Kasumi-1 (cell line): ENCODE measurements around the gene POC1A.

ENCODE experiments used
- DNase-seq, 2 experiments: peaks; one replicate each; lab custom pipeline; 2025; lab: John Stamatoyannopoulos, UW

POC1A gene

DNA sequence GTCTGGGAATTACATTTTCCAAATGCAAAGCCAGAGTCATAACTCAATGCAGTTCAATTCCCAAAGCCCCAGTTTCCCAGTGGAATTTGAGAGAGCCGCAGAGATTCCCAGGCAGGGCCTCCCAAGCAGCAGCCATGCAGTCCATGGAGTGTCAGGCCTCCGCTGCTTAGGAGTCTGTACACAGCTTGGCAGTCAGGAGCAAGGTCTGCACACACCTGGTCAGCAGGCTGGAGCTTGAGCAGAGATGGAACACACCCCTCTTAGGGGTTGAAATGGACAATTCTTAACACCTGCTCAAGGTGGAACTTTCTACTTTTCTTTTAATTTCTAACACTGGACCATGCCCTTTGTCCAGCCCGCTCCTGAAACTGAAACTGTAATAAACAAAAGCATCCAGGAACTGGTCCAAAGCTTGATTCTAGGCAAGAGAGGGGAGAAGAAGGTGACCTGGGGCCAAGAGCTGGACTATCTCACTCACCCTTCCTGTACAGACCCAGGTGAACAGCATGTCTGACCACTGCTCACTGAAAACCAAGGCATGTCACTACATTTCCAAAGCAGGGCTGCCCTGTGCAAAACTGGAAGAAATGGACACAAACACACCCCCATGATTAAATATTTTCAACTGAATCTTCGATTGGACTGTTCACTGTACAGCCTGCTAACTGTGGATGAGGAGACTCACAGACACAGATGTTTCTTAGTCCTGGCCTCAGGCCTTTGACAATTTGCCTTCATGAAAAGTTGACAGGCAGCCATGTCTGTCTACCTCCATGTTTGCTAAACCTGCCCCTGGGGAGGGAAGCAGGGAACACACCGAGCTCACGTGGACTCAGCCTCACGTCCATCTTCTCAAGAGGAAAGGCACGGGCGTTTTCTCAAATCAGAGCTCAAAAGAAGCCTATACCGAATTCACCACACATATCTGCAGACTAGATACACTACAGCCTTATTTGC, 49.3 kb downstream of the POC1A start:
- DNase-seq, result no peak

DNA sequence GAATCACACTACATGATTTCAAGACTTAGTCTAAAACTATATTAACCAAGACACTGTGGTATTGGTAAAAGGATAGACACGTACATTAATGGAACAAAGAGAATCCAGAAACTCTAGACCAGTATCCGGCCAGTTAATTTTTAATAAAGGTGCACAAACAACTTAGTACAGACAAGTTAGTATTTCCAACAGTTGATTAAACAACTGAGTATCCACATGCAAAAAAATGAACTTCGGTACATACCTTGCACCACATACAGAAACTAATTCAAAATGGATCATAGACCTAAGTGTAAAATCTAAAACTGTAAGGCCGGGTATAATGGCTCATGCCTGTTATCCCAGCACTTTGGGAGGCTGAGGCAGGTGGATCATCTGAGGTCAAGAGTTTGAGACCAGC, 51.3 kb downstream of the POC1A start:
- no peak for DNase-seq

DNA sequence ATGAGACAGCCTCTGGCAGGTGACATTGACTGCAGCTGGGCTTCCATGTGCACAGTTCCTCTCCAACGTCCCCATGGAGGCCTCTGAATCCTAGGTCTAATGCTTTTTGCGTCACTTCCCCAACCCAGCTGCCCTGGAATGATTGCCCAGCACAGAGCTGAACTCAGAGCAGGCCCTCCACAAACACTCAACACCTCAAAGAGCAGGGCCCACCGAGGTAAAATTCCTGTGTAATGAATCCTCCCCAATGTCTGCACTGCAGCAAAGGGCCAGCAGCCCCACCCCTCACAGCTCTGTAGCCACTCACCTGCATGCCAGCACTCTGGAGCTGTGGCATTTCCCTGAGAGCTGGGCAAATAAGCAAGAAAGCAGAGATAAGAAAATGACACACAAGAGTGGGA, 55.2 kb downstream of the POC1A start:
- no peak for DNase-seq

DNA sequence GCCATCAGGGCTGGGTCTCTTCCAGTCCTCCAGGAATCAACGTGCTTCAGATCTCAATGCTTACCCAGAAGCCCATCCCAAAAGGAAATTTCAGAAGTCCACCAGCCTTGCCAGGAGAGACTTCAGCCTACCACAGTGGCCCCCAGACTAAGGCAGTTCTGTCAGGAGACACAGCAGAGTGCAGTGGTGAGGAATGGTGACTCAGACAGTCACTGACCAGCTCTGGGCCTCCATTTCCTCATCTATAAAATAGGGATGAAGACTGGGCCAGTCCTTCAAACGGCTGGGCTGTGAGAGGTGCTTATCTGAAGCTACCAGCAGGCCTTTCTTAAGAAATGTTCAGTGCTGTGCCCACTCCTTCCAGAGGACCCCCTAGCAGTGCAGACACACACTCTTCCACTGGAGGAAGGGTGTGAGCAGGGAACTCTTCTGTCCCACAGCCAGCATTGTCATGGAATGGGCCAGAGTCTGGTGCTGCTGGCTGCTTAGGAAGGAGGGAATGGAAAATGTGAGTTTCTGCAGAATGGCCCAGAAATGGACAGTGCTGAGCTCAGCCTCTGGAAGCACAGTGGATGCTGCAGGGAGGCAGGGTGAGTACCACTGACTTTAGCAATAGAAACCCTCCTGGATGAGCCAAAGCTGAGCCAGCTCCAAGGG, 56.2 kb downstream of the POC1A start:
- DNase-seq, result no peak

DNA sequence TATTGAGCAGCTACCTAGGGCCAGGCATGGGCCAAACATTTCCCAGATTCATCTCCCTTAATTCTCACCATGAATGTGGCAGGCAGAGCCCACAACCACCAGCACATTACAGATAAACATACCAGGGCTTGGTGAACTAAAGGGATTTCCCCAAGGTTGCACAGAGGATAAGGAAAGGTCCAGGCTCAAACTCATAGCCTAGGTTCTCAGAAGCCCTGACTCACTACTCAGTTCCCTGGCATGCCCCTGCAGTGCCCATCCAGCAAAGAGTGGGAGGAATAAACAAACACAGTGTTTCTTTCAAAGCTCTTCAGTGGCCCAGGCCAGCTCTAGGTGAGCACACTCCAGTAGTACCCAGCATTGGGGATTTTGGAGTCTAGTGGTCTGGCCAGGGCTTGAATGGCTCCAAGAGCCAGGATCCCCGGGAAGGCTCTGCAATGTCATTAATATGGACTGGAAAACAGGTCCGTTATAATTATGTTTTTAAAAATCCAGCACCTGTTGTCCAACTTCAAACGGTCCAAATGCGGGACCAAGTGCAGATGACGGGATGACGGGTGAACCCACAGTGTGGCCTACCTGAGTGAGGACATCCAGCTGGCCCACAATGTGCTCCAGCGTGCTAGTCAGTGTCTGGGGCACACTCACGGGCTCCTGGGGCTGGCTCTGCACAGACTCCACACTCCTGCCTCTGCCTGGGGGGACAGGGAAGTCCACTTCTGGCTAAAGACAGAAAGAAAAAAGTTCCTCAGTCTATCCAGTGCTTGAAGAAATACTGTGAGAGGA, 58.0 kb downstream of the POC1A start:
- DNase-seq, result no peak

DNA sequence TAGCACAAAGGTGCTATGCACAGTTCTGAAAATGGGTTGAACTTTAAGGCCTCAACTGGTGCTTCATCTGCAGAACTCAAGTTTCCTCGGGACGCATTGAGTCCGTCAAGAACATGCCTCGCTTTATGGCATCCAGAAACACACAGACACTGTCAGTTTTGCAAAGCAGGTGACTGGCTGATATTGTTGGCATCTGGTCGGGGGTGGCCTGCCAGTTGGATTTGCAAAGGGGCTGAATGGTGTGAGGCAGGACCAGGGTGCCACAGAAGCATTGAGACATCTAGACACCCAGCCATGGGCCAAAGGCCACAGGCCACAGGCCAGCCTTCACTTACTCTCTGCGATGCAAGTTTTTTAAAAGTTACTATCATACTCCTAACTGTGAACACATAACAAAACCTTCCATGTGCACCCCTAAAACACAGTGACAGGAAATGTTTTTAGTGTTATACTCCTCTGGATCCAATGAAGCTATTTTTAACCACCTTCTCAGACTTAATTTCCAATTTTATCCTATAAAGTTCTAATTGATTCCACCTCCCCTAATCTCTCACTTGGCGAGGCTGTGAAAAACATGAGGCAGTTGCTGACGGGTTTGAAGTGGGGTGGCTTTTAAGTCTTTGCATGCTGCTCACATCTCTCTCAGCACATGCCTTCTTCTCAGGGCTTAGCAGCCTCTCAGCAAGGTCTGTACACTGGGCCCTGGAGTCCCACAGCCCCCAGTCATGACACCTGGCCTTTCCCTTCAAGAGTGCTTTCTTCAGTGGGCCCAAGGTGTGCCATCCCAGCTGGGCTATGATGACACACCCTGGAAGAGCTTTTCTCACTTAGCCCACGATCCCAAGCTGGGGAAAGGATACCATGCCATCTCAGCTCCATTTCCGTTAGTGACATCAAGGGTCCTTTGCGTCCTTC, 59.4 kb downstream of the POC1A start:
- no peak for DNase-seq

DNA sequence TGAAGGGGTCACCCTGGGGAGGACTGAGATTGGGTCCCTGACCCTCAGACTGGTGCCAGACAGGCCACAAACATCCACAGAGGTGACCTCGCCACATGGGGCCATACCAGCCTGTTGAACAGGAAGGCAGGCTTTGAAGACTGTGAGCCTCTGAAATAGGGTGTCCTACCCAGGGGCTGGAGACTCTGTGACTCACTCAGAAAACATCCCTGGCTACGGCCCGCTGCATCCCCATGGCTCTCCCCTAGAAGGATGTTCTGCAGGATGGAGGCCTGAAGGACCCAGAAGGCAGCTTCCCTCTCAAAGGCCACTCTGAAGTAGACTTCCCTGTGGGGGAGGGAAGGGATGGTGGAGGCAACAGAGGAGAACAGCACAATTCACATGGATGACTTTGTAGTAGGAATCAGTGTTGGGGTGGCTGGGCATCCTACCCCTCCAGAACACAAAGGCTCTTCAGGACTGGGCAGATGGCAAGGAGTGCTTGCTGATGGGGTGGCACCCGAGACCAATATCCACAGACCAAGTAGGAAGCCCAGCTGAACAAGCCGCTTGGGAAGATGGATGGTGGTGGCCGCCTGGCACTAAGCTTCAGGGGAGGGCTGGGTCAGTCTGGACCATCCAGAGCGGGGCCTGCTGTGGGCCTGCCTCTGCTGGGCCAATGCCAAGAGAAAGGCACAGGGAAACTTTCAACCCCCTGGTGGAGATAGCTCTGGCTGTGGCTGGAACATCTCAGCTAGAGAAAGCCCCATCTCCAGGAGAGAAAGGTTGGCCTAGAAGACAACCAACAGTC, 60.3 kb downstream of the POC1A start:
- DNase-seq, result no peak

DNA sequence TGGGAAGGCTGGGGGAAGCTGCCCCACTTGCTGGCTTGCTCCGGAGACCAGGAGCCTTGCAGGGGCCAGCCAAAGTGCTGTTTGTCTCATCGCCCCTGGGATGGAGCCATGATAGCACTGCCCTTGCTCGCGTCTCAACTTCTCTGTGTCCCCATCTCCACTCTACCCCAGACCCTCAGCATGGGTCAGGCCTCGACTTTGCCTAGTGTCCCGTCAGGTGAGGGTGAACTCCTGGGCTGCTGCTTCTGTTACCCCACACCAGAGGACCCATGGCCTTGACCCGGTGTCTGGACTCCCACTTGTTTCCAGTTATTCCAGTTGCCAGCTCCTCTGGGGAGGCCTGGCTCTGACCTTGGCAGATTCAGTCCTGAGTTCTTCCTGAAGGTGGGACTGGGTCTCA, 61.3 kb downstream of the POC1A start:
- DNase-seq, result no peak

DNA sequence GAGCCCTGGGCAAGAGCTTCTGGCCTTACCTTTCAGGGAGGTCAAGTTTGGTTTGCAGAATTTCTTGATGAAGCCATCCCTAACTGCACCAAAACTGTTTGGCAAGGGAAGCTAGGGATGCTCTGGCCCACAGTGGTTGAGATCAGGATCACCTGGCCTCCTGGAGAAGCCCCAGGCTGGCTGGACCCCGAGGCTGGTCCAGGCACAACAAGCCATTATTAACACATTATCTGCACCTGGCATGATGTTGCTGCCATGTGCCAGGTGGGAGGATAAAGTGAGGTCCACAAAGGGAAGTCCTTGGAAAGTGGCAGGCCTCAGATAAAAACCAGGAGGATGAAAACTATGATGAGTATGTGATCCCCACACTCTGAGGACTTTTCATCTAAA, 62.0 kb downstream of the POC1A start:
- no peak for DNase-seq

DNA sequence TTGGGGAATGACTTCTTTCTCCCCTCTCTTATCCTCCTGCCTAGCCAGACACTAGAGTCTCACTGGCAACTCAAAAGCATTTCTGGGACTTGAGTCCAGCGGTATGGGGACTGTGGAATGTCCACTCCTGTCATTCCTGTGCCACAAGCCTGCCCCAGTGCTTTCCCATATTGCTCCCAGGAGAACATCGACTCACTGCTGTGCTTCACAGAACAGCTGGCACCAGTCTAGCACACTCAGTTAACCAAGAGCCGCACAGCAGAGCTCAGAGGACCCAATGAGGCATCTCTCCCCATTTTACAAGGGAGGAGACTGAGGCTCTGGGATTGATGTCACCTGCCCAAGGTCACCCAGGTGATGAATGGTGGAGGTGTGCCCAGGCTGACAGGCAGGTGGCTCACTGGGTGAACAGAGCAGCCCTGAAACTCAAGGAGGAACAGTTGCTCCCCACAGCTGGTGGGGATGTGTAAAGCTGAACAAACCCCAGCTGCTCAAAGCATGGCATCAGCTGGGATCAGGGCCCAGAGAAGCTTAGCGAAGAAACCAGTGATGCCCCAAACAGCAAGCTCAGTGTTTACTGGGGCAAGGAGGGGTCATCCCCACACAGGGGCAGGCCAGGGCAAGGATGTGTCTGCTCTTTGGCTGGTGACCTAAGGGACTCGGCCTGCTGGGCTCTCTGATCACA, 62.5 kb downstream of the POC1A start:
- no peak for DNase-seq

DNA sequence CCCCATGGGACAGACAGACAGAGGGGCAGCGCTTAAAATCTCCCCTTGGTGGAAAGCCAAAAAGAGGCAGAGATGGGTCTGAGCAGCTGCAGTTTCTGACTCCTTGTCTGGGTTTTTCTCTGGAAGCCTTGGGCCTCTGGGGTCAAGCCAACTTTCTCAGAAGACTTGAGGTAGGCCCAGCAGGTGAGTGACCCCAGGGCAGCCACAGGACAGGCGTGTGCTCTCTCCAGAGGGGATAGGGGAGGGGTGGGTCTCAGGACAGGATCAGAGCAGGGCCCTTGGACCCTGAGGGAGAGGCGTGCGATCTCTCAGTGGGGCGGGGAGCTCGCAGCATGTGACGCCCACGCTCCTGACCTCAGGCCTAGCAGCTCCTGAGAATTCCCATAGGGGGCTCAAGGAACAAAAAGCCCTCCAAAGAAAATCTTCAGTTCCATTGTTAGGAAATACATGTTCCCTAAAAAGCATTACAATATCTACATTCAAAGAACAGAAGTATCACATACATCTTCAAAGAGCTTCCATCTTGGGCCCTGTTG, 63.2 kb downstream of the POC1A start:
- no peak for DNase-seq

DNA sequence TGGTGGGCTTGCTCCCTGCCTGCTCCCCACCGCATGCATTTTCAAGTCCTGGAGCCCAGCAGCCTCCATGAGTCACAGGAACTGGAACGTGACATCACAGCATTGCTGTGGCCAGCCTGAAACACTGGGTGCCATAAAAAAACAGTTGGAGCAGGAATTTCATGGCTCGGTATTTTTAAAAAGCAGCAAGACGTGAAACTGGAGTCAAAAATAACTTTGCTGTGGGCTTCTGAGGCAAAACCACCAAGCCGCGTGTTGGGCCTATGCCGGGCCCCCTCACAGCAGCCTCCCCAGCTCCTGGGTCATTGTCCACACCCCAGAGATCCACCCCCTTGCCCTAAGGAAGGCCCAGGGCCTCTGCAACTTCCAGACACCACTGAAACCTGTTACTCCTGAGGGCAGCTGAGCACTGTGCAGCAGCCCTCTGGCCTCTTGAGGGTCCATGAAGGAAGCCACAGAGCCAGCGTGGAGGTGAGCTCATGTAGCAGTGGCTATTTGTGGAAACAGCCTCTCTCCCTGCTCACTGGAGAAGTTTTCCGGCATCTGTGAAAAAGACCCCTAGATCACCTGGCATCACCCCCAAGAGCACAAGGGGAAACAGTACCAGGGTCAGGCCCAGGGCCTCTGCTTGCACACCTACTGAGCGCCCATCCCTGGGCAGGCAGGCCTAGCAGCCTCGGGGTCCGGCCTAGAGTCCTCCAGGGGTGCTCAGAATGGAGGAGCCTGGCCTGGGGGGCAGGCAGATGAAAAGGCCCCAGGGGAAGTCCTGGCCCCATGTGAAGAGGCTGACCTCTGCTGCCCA, 63.9 kb downstream of the POC1A start:
- peak; percentile 23 to 56 for DNase-seq

DNA sequence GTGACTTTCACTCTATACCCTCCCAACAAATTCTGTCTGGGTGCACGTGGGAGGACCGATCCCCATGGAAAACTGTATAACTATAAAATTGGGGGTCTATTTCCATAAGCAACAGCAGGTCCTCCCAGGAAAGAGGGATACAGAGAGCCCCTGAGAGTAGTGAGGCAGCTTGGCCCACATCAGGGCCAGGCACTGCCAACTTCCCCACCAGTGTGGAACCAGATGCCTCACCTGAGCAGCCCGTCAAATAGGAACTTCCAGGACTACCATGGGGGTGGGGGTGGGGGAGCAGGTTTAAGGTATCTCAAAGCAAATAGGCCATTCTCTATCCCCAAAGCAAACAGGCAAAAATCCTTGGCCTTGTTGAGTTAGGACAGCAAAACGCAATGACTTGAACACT, 64.5 kb downstream of the POC1A start:
- no peak for DNase-seq

DNA sequence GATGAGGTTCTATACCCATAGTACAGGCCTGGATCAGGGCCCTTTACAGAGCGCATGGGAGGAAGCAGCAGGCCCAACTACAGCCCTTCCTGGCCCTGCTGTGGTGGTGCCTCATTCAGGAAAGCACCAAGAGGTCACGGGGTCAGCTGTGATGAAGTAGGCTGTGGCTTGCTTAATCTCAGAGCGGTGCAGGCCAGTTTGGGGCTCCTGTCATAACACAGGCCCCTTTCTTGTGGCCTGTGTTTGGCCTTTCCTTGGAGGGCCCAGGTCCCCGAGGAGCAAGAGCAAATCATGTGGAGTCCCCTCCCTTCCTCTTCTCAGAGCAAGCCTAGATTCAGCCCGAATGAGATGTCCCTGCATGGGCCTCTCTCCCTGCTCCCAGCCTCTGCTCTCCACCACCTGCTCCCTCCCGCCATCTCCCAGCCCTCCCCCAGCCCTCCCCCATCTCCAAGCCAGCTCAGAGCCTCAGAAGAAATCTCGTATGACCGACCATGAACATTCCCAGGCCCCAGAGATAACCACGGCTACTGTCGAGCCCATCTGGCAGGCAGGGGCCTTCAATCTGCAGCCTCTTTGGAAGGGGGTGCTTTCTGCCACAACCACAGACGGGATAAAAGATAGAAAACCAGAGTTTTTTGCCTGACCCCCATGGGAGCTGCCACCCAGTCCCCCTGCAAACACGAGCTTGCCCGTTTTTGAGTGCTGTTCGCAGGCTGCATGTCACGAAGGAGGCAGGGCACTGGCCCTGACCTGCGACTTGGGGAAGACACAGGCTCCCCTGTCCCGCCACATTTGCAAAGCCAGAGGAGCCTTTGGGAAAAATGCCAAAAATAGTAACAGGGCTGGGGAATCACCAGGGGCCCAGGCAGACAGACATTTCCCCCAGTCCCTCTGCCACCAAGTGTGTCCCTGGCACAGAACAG, 65.5 kb downstream of the POC1A start:
- DNase-seq, result peak in 1 of 2 experiments; percentile 26

DNA sequence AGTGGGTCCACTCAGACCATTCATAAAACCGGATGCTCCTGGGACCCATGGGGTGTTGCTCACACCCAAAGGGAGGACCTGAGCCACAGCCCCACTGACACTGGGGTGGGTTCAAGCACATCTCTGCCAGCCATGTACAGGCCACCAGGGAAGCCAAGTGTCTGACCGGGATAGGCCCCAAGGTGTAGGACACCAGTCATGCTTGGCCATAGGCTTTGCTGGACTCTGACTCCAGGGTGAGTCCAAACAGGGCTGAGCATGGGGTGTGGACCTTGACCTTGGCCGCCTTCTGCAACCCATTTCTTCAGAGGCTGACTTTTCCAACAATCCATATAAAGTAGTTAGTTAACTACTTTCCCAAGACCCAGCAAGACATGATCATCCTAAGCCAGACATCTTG, 66.5 kb downstream of the POC1A start:
- no peak for DNase-seq

DNA sequence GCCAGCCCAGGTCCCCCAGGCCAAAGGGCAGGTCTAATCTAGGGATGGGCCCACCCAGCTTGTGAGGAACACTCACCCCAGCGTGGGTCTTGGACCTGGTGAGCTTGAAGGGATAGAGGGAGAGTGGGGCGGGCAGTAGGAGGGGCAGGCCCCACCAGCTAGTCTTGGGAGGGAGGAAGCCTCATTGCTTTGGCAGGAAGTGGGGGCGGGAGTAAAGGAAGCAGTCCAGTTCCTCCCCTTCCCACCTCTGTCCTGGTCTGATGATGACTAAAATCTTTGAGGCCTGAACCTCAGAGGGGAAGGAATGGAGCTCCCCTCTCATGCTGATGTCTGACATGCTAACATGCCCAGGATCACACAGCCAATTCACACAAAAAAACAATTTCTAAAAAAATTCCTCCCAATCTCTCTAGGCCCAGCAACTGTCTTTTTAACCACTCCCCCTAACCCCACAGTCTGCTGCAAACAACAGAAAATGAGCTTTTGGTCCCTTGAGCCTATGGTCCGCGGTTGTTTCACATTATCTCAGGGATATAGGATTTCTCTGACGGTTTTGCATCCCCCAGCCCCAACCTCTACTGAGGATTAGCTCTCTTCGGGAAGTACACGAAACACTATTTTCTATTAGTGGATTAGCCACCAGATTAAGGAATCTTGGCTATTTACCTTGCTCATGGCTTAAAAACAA, 67.1 kb downstream of the POC1A start:
- peak; percentile 76 to 84 for DNase-seq

DNA sequence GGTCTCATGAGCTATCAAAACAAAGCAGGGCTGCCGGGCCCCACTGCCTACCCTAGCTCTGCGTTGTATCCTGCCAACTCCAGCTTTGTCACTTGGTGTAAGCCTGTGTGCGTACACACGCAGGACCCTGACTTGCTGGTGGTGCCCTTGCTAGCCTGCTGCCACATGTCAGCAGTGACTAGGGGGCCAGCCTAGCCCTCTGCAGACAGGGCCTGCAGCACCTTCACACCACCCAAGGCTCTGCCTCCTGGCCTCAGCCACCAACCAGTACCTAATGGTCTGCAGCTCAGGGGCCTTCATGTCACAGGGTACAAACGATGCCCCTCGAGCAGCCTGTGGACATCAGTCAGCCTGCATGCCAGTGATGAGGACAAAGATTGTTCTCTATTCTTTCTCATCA, 67.8 kb downstream of the POC1A start:
- DNase-seq, result no peak
